ENCODE measurements around the gene ARVCF. TPM values are rescaled to one million over a fixed set of nuclear protein-coding genes. Genes with fewer than 3 reads are reported as not detected.

The ARVCF gene
- polyA plus RNA-seq, 1 donor from 2014 or later: 112 TPM

DNA sequence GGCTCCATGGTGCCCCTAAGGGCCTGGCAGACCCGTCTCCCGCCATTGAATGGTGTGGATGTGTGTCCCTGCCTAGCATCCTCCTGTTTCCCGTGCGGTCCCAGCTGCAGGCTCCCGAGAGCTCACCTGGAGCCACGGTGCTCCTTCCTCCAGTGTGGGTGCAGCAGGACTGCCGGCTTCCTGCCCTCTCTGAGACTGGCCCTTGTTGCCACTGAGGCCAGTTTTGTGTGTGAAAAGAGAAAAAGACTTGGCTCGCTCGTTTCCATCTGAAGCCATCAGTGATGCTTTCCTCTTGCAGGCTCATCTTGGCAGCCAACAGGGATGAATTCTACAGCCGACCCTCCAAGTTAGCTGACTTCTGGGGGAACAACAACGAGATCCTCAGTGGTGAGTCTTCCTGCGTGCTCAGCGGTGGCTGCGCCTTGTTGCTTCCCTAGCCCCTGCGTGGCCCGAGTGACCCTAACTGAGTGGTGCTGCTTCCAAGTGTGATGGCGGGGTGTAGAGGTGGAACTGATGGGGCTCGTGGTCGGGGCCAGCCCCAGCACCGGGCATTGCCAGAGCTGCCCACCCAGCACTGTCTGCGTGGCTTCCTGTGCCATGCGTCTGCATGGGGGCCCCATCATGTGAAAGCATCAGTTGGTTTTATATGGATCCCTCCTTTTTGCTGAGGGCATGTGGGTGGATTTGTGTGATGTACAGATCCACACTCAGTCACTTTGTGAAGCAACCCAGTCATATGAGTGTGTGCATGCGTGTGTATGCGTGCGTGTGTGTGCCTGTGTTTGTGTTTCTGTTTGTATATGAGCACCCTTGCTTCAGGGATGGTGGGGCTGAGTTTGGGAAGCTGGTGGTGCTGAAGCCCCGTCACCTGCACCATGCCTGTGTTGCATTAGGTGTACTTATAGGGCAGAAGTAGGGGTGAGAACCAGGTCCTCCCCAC lies 26.7 kb upstream of the ARVCF start:
- Histone ChIP-seq H3K9me3 (ENCODE audit: low read length) (no peaks in the 10 kb centered on the region), H3K4me2 (ENCODE audit: low read length) (no peak overlapping the region), H3F3A (ENCODE audit: insufficient read depth, low read length, poor library complexity, severe bottlenecking) (no peaks in the 10 kb centered on the region), H3K9me2 (ENCODE audit: insufficient read depth, low read length) (no peaks in the 10 kb centered on the region), H3K36me3 (ENCODE audit: insufficient read depth, low read length) (no peaks in the 10 kb centered on the region), H3K79me2 (replicated peaks; ENCODE audit: insufficient read depth, low read length) (no peaks in the 10 kb centered on the region), H2AFZ (ENCODE audit: low read depth, low read length) (no peak overlapping the region), H3K9ac (ENCODE audit: low read length) (no peak overlapping the region), H3K27me3 (ENCODE audit: insufficient read depth, low read depth, low read length) (no peaks in the 10 kb centered on the region), H4K20me1 (ENCODE audit: insufficient read depth) (no peaks in the 10 kb centered on the region), H3K27ac (ENCODE audit: low read length) (no peak overlapping the region), H3K4me3 (ENCODE audit: low read length) (no peak overlapping the region)
- TF ChIP-seq SMC3 (conservative IDR thresholded peaks at IDR 0.05; ENCODE audit: poor library complexity) (no peak), POLR2AphosphoS5 (IDR thresholded peaks at IDR 0.05) (no peak), MXI1 (conservative IDR thresholded peaks at IDR 0.05; ENCODE audit: poor library complexity, severe bottlenecking) (no peak), EZH2 (IDR thresholded peaks at IDR 0.05; ENCODE audit: borderline replicate concordance, insufficient read depth, low read length, poor library complexity, severe bottlenecking) (no peak), TAF1 (IDR thresholded peaks at IDR 0.05; ENCODE audit: low read depth) (no peak), RAD21 (conservative IDR thresholded peaks at IDR 0.05) (no peak), EP300 (conservative IDR thresholded peaks at IDR 0.05; ENCODE audit: poor library complexity, severe bottlenecking) (no peak), REST (IDR thresholded peaks at IDR 0.05; ENCODE audit: borderline replicate concordance) (no peak)
- TF ChIP-seq, protein P1, sequence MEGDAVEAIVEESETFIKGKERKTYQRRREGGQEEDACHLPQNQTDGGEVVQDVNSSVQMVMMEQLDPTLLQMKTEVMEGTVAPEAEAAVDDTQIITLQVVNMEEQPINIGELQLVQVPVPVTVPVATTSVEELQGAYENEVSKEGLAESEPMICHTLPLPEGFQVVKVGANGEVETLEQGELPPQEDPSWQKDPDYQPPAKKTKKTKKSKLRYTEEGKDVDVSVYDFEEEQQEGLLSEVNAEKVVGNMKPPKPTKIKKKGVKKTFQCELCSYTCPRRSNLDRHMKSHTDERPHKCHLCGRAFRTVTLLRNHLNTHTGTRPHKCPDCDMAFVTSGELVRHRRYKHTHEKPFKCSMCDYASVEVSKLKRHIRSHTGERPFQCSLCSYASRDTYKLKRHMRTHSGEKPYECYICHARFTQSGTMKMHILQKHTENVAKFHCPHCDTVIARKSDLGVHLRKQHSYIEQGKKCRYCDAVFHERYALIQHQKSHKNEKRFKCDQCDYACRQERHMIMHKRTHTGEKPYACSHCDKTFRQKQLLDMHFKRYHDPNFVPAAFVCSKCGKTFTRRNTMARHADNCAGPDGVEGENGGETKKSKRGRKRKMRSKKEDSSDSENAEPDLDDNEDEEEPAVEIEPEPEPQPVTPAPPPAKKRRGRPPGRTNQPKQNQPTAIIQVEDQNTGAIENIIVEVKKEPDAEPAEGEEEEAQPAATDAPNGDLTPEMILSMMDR (IDR thresholded peaks at IDR 0.05; ENCODE audit: poor library complexity, severe bottlenecking): no peak

- Histone ChIP-seq H4K20me1 (ENCODE audit: insufficient read depth) (no peaks in the 10 kb centered on the region), H3K4me3 (ENCODE audit: low read length) (no peak overlapping the region), H3K27ac (ENCODE audit: low read length) (no peak overlapping the region), H3K9me3 (ENCODE audit: low read length) (no peaks in the 10 kb centered on the region), H3K9me2 (ENCODE audit: insufficient read depth, low read length) (no peaks in the 10 kb centered on the region), H3K79me2 (replicated peaks; ENCODE audit: insufficient read depth, low read length) (no peaks in the 10 kb centered on the region), H3K36me3 (ENCODE audit: insufficient read depth, low read length) (no peaks in the 10 kb centered on the region), H2AFZ (ENCODE audit: low read depth, low read length) (no peak overlapping the region), H3K4me2 (ENCODE audit: low read length) (no peak overlapping the region), H3K27me3 (ENCODE audit: insufficient read depth, low read depth, low read length) (no peaks in the 10 kb centered on the region), H3K9ac (ENCODE audit: low read length) (no peak overlapping the region), H3F3A (ENCODE audit: insufficient read depth, low read length, poor library complexity, severe bottlenecking) (no peaks in the 10 kb centered on the region)
- TF ChIP-seq, protein P1 (IDR thresholded peaks at IDR 0.05; ENCODE audit: poor library complexity, severe bottlenecking): no peak
- no peak for TF ChIP-seq MXI1 (conservative IDR thresholded peaks at IDR 0.05; ENCODE audit: poor library complexity, severe bottlenecking)
- TF ChIP-seq SMC3 (conservative IDR thresholded peaks at IDR 0.05; ENCODE audit: poor library complexity): no peak
- no peak for TF ChIP-seq RAD21 (conservative IDR thresholded peaks at IDR 0.05)
- TF ChIP-seq TAF1 (IDR thresholded peaks at IDR 0.05; ENCODE audit: low read depth): no peak
- no peak for TF ChIP-seq EZH2 (IDR thresholded peaks at IDR 0.05; ENCODE audit: borderline replicate concordance, insufficient read depth, low read length, poor library complexity, severe bottlenecking)
- TF ChIP-seq EP300 (conservative IDR thresholded peaks at IDR 0.05; ENCODE audit: poor library complexity, severe bottlenecking): no peak
- TF ChIP-seq REST (IDR thresholded peaks at IDR 0.05; ENCODE audit: borderline replicate concordance): no peak
- no peak for TF ChIP-seq POLR2AphosphoS5 (IDR thresholded peaks at IDR 0.05)
These were observed 23.9 kb upstream of the ARVCF start for GRCh38 chr22:20040327-20041200.

All from neural cell (in vitro differentiated cells).